ENCODE data around the gene TMEM69.

DNA sequence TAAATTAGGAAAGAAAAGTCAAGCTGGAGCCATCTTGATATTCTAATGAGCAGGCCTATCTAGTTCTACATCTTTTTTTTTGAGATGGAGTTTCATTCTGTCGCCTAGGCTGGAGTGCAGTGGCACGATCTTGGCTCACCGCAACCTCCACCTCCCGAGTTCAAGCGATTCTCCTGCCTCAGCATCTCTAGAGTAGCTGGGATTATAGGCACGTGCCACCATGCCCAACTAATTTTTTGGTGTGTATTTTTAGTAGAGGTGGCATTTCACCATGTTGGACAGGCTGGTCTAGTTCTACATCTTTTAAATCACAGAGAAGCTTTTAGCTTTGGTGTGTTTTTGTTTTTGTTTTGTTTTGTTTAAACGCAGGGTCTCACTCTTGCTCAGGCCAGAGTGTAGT is 6.8 kb downstream of the TMEM69 start:
- TF ChIP-seq, protein P1, sequence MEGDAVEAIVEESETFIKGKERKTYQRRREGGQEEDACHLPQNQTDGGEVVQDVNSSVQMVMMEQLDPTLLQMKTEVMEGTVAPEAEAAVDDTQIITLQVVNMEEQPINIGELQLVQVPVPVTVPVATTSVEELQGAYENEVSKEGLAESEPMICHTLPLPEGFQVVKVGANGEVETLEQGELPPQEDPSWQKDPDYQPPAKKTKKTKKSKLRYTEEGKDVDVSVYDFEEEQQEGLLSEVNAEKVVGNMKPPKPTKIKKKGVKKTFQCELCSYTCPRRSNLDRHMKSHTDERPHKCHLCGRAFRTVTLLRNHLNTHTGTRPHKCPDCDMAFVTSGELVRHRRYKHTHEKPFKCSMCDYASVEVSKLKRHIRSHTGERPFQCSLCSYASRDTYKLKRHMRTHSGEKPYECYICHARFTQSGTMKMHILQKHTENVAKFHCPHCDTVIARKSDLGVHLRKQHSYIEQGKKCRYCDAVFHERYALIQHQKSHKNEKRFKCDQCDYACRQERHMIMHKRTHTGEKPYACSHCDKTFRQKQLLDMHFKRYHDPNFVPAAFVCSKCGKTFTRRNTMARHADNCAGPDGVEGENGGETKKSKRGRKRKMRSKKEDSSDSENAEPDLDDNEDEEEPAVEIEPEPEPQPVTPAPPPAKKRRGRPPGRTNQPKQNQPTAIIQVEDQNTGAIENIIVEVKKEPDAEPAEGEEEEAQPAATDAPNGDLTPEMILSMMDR (IDR thresholded peaks at IDR 0.05; ENCODE audit: low read depth, low read length, missing input control) = no peak
- TF ChIP-seq SP1 (IDR thresholded peaks at IDR 0.05) = no peak
- TF ChIP-seq HNF4G (IDR thresholded peaks at IDR 0.05) = no peak
- TF ChIP-seq, protein P2, sequence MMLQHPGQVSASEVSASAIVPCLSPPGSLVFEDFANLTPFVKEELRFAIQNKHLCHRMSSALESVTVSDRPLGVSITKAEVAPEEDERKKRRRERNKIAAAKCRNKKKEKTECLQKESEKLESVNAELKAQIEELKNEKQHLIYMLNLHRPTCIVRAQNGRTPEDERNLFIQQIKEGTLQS (IDR thresholded peaks at IDR 0.05) = no peak
- TF ChIP-seq, protein P3, sequence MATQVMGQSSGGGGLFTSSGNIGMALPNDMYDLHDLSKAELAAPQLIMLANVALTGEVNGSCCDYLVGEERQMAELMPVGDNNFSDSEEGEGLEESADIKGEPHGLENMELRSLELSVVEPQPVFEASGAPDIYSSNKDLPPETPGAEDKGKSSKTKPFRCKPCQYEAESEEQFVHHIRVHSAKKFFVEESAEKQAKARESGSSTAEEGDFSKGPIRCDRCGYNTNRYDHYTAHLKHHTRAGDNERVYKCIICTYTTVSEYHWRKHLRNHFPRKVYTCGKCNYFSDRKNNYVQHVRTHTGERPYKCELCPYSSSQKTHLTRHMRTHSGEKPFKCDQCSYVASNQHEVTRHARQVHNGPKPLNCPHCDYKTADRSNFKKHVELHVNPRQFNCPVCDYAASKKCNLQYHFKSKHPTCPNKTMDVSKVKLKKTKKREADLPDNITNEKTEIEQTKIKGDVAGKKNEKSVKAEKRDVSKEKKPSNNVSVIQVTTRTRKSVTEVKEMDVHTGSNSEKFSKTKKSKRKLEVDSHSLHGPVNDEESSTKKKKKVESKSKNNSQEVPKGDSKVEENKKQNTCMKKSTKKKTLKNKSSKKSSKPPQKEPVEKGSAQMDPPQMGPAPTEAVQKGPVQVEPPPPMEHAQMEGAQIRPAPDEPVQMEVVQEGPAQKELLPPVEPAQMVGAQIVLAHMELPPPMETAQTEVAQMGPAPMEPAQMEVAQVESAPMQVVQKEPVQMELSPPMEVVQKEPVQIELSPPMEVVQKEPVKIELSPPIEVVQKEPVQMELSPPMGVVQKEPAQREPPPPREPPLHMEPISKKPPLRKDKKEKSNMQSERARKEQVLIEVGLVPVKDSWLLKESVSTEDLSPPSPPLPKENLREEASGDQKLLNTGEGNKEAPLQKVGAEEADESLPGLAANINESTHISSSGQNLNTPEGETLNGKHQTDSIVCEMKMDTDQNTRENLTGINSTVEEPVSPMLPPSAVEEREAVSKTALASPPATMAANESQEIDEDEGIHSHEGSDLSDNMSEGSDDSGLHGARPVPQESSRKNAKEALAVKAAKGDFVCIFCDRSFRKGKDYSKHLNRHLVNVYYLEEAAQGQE (IDR thresholded peaks at IDR 0.05) = no peak
- TF ChIP-seq, protein P4, sequence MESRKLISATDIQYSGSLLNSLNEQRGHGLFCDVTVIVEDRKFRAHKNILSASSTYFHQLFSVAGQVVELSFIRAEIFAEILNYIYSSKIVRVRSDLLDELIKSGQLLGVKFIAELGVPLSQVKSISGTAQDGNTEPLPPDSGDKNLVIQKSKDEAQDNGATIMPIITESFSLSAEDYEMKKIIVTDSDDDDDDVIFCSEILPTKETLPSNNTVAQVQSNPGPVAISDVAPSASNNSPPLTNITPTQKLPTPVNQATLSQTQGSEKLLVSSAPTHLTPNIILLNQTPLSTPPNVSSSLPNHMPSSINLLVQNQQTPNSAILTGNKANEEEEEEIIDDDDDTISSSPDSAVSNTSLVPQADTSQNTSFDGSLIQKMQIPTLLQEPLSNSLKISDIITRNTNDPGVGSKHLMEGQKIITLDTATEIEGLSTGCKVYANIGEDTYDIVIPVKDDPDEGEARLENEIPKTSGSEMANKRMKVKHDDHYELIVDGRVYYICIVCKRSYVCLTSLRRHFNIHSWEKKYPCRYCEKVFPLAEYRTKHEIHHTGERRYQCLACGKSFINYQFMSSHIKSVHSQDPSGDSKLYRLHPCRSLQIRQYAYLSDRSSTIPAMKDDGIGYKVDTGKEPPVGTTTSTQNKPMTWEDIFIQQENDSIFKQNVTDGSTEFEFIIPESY (IDR thresholded peaks at IDR 0.05) = no peak

All from liver (tissue), 3 donors.